Small intestine (tissue), 7 donors: Measurements from ENCODE around the gene C1orf105. TPM values are rescaled to one million over a fixed set of nuclear protein-coding genes. Genes with fewer than 3 reads are reported as not detected.
A peak's percentile ranks its signal among the peaks of the same experiment; 100 is the strongest.

Experiments
- DNase-seq, 2 donors: peaks; one replicate each; pipeline versions ENCODE4 v3.0.0 to v3.0.0-alpha.2; 2013
- FAIRE-seq: peaks from 2 replicates; lab custom pipeline; 2012; peaks lifted over from hg19 to GRCh38; lab: Jason Lieb, UNC
- H3K27ac ChIP-seq, 3 donors: one replicate each; pipeline ENCODE4 v1.5.1; 2013; ENCODE audit warnings: low read length in 2 of 3, mild to moderate bottlenecking in 2 of 3, control low read depth in 1 of 3, inconsistent platforms in 1 of 3, low read depth in 1 of 3, moderate library complexity in 1 of 3
- H3K27me3 ChIP-seq, 3 donors: one replicate each; pipeline ENCODE4 v1.6.1; 2013; ENCODE audit warnings: low read length in 3 of 3, inconsistent platforms in 1 of 3; ENCODE audit not compliant: control insufficient read depth in 3 of 3, insufficient read depth in 3 of 3
- H3K36me3 ChIP-seq, 3 donors: one replicate each; pipeline ENCODE4 v1.6.1; 2013; ENCODE audit warnings: low read length in 3 of 3, inconsistent platforms in 1 of 3, low read depth in 1 of 3, mild to moderate bottlenecking in 1 of 3, moderate library complexity in 1 of 3; ENCODE audit not compliant: control insufficient read depth in 3 of 3, insufficient read depth in 2 of 3
- H3K4me1 ChIP-seq, 3 donors: one replicate each; pipeline ENCODE4 v1.6.1; 2013; ENCODE audit warnings: low read length in 2 of 3, inconsistent platforms in 1 of 3, low read depth in 1 of 3, mild to moderate bottlenecking in 1 of 3, moderate library complexity in 1 of 3; ENCODE audit not compliant: control insufficient read depth in 3 of 3, insufficient read depth in 2 of 3
- H3K4me3 ChIP-seq, 3 donors: one replicate each; pipeline ENCODE4 v1.5.1; 2013; ENCODE audit warnings: low read length in 3 of 3, control low read depth in 1 of 3, inconsistent platforms in 1 of 3, low read depth in 1 of 3, mild to moderate bottlenecking in 1 of 3, moderate library complexity in 1 of 3
- H3K9me3 ChIP-seq, 2 donors: one replicate each; pipeline ENCODE4 v1.6.1; 2013; ENCODE audit warnings: low read depth in 1 of 2, low read length in 1 of 2; ENCODE audit not compliant: control insufficient read depth in 2 of 2, insufficient read depth in 1 of 2
- WGBS, 3 donors: extraction: QIAGEN DNeasy Blood & Tissue Kit; methylation state at CpG; one replicate each; pipeline ENCODE4 v1.1.7; 2013; 5-methylcytosine and 5-hydroxymethylcytosine counted together
- polyA plus RNA-seq, 4 donors: library from polyadenylated mRNA; stranded (reverse) in 3 of 4; unstranded in 1 of 4; fragments of 200-250 nt in 3 of 4; fragments of 120-200 nt in 1 of 4; gene quantifications; one replicate each; pipeline versions ENCODE4 v1.2.1 to v1.2.3, GENCODE V29; 2013
- donor health status: healthy with polysubstance abuse.
- donor health status: control.
- donor health status: control.
- donor health status: Bipolar disorder and iron deficiency.
- donor health status: healthy.

C1orf105 gene
- polyA plus RNA-seq, 4 donors, result 0.10 to 1.1 (median 0.99) TPM; not detected in 1

GRCh38 chr1:172381946-172382345 lies 38.5 kb upstream of the C1orf105 start:
- 17 to 61% (median 60%) methylated on average over 2 of the region's 2 CpGs for WGBS, 3 donors
- Histone ChIP-seq H3K36me3 (no peaks in the 10 kb centered on the region), H3K27me3 (no peaks in the 10 kb centered on the region), H3K27ac (peak overlapping the region in 1 of 3 donors; percentile 37), H3K4me3 (no peak overlapping the region), H3K9me3 (no peaks in the 10 kb centered on the region), H3K4me1 (no peaks in the 10 kb centered on the region)
- peak in 1 of 2 donors; percentile 33 for DNase-seq
- no peak for FAIRE-seq

- Histone ChIP-seq H3K36me3 (no peaks in the 10 kb centered on the region), H3K4me3 (no peak overlapping the region), H3K27ac (peak overlapping the region in 1 of 3 donors; percentile 59), H3K4me1 (no peaks in the 10 kb centered on the region), H3K9me3 (no peaks in the 10 kb centered on the region), H3K27me3 (no peaks in the 10 kb centered on the region)
- no peak for FAIRE-seq
- no peak for DNase-seq
- WGBS, 3 donors, result 81 to 100% (median 85%) methylated on average over 1 of the region's 1 CpG
Observed at GRCh38 chr1:172382406-172382805, 38.1 kb upstream of the C1orf105 start.

GRCh38 chr1:172382990-172383389 lies 37.5 kb upstream of the C1orf105 start:
- no peak overlapping the region for H3K4me3 ChIP-seq
- WGBS, 3 donors, result 78 to 95% (median 91%) methylated on average over 4 of the region's 4 CpGs
- no peaks in the 10 kb centered on the region for H3K4me1 ChIP-seq
- no peak for DNase-seq
- no peaks in the 10 kb centered on the region for H3K9me3 ChIP-seq
- H3K27ac ChIP-seq, result peak overlapping the region in 1 of 3 donors; percentile 59
- FAIRE-seq, result no peak
- no peaks in the 10 kb centered on the region for H3K27me3 ChIP-seq
- H3K36me3 ChIP-seq, result no peaks in the 10 kb centered on the region

GRCh38 chr1:172383536-172383935 lies 36.9 kb upstream of the C1orf105 start:
- 61 to 78% (median 65%) methylated on average over 3 of the region's 3 CpGs for WGBS, 3 donors
- H3K36me3 ChIP-seq, result no peaks in the 10 kb centered on the region
- peak overlapping the region in 1 of 3 donors; percentile 59 for H3K27ac ChIP-seq
- H3K9me3 ChIP-seq, result no peaks in the 10 kb centered on the region
- DNase-seq (peak in 1 of 2 donors; percentile 33), FAIRE-seq (no peak)
- H3K27me3 ChIP-seq, result no peaks in the 10 kb centered on the region
- H3K4me3 ChIP-seq, result no peak overlapping the region
- no peaks in the 10 kb centered on the region for H3K4me1 ChIP-seq

GRCh38 chr1:172384656-172385055 lies 35.8 kb upstream of the C1orf105 start:
- DNase-seq (no peak), FAIRE-seq (no peak)
- H3K27ac ChIP-seq, result no peak overlapping the region
- 94 to 97% (median 94%) methylated on average over 1 of the region's 1 CpG for WGBS, 3 donors
- H3K36me3 ChIP-seq, result no peaks in the 10 kb centered on the region
- no peak overlapping the region for H3K4me3 ChIP-seq
- H3K4me1 ChIP-seq, result no peaks in the 10 kb centered on the region
- no peaks in the 10 kb centered on the region for H3K27me3 ChIP-seq
- H3K9me3 ChIP-seq, result no peaks in the 10 kb centered on the region

GRCh38 chr1:172386046-172386445 lies 34.4 kb upstream of the C1orf105 start:
- Histone ChIP-seq H3K9me3 (no peaks in the 10 kb centered on the region), H3K4me1 (peaks cover 0 to 3% (median 0%) of the 10 kb centered on the region in 3 donors), H3K36me3 (no peaks in the 10 kb centered on the region), H3K4me3 (no peak overlapping the region), H3K27ac (no peak overlapping the region), H3K27me3 (no peaks in the 10 kb centered on the region)
- 96 to 99% (median 96%) methylated on average over 2 of the region's 2 CpGs for WGBS, 3 donors
- no peak for FAIRE-seq
- DNase-seq, result no peak

GRCh38 chr1:172388490-172388889 lies 32.0 kb upstream of the C1orf105 start:
- H3K9me3 ChIP-seq, result no peaks in the 10 kb centered on the region
- H3K4me1 ChIP-seq, result peaks cover 0 to 3% (median 0%) of the 10 kb centered on the region in 3 donors
- 94 to 96% (median 95%) methylated on average over 8 of the region's 8 CpGs for WGBS, 3 donors
- H3K27ac ChIP-seq, result no peak overlapping the region
- H3K4me3 ChIP-seq, result no peak overlapping the region
- no peaks in the 10 kb centered on the region for H3K27me3 ChIP-seq
- H3K36me3 ChIP-seq, result no peaks in the 10 kb centered on the region
- DNase-seq, result no peak
- no peak for FAIRE-seq

- Histone ChIP-seq H3K4me1 (peaks cover 0 to 9% (median 3%) of the 10 kb centered on the region in 3 donors), H3K4me3 (no peak overlapping the region), H3K27ac (no peak overlapping the region), H3K27me3 (no peaks in the 10 kb centered on the region), H3K36me3 (no peaks in the 10 kb centered on the region), H3K9me3 (no peaks in the 10 kb centered on the region)
- WGBS, 3 donors, result 42 to 65% (median 52%) methylated on average over 3 of the region's 3 CpGs
- DNase-seq (peak in 1 of 2 donors; percentile 13), FAIRE-seq (no peak)
Observed at GRCh38 chr1:172390301-172390682, 30.2 kb upstream of the C1orf105 start.
